Sigmoid colon (tissue), 7 donors: Measurements from ENCODE around the gene SOBP. TPM values are rescaled to one million over a fixed set of nuclear protein-coding genes. Genes with fewer than 3 reads are reported as not detected.

Experiments
- DNase-seq: peaks from one replicate; pipeline ENCODE4 v3.0.0-alpha.2; 2019
- H3K27ac ChIP-seq, 4 donors: fragments of 200-600 bp; sonication (generic); one replicate each; pipeline ENCODE4 v1.5.1; 2016 to 2019; ENCODE audit warnings: mild to moderate bottlenecking in 1 of 4
- H3K27me3 ChIP-seq, 3 donors: fragments of 200-600 bp; sonication (generic); one replicate each; pipeline ENCODE4 v1.5.1; 2019; ENCODE audit warnings: mild to moderate bottlenecking in 1 of 3
- H3K36me3 ChIP-seq, 4 donors: fragments of 200-600 bp; sonication (generic); one replicate each; pipeline ENCODE4 v1.5.1; 2016 to 2019
- H3K4me1 ChIP-seq, 4 donors: fragments of 200-600 bp; sonication (generic); one replicate each; pipeline ENCODE4 v1.5.1; 2017 to 2019
- H3K4me3 ChIP-seq, 4 donors: fragments of 200-600 bp; sonication (generic); one replicate each; pipeline ENCODE4 v1.5.1; 2017 to 2019; ENCODE audit warnings: mild to moderate bottlenecking in 2 of 4, moderate library complexity in 1 of 4
- H3K9me3 ChIP-seq, 4 donors: fragments of 200-600 bp in 3 of 4; sonication (generic) in 3 of 4; one replicate each; pipeline versions ENCODE4 v1.5.1 to v1.6.1; 2013 to 2019
- EP300 ChIP-seq, 4 donors: sonication (generic); formaldehyde crosslinking; IDR thresholded peaks; one replicate each; pipeline ENCODE4 v1.6.1; 2017; ENCODE audit warnings: antibody characterized with exemption in 4 of 4
- POLR2A ChIP-seq, 2 donors: fragments of 450-650 bp; IDR thresholded peaks; one replicate each; pipeline ENCODE4 v1.6.1; 2016; ENCODE audit warnings: antibody characterized with exemption in 2 of 2, mild to moderate bottlenecking in 2 of 2, moderate library complexity in 2 of 2
- POLR2AphosphoS5 ChIP-seq, 4 donors: sonication (generic); formaldehyde crosslinking; IDR thresholded peaks; one replicate each; pipeline ENCODE4 v1.6.1; 2017; ENCODE audit warnings: antibody characterized with exemption in 4 of 4
- WGBS, 2 donors: extraction: QIAGEN DNeasy Blood & Tissue Kit; methylation state at CpG; one replicate each; pipeline ENCODE4 v1.1.7; 2013; 5-methylcytosine and 5-hydroxymethylcytosine counted together
- intact Hi-C: fragments of 100-400 bp; cut with DNase I; formaldehyde crosslinking; loops from one replicate; pipeline ENCODE4 v1.15.1; 2023
- polyA plus RNA-seq, 3 donors: library from polyadenylated mRNA; stranded (reverse); fragments of 200-250 nt; gene quantifications; one replicate each; pipeline ENCODE4 v1.2.3, GENCODE V29; 2013
- total RNA-seq, 4 donors: library from RNA; depleted of rRNA; stranded (reverse); fragments of >200 nt; gene quantifications; one replicate each; pipeline ENCODE4 v1.1.0, GENCODE V29; 2016
- TF ChIP-seq, protein P1 (sequence below), 4 experiments: fragments of 450-650 bp in 3 of 4; fragments of 200-600 bp in 1 of 4; IDR thresholded peaks; one replicate each; pipeline ENCODE4 v1.5.1; 2016 to 2019; ENCODE audit warnings: antibody characterized with exemption in 4 of 4, mild to moderate bottlenecking in 3 of 4, moderate library complexity in 2 of 4
- donor health status: healthy with polysubstance abuse.
- donor health status: Bipolar disorder and iron deficiency.
- donor health status: healthy.

SOBP gene
- total and polyA plus RNA-seq, 7 donors, result 1.2 to 38.5 (median 16.8) TPM

DNA sequence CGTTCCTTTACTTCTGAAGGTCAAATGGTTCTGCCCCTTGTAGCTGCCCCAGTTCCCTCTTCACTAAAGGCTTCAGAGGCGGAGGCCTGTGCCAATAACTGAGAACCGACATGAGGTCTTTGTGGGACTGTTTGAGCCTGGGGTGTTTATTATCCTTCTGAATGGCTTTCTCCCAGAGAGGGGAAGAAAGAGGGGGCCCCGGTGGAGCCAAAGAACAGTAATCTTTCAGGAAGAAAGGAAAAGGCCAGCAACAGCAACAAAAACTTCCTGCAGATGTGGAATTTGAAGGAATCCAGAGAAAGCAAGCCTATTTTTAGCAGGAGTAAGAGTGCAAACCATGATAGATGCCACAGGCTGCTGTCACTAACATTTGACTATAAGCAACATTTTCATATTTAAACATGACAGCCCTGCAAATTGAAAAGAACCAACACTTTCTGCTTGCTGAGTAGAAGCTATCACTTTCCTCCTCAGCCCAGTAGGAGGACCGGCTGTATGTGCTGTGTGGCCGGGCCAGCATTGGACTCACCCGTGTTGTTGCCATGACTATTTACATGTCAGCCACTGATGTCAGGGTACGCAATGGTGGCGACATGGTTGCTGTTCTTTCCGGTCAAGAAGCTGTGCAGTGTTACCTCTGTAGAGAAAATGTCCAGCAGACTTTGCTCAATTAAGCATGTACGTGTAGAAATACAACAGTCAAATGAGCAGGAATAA, 121.3 kb downstream of the SOBP start:
- Histone ChIP-seq H3K9me3 (no peaks in the 10 kb centered on the region), H3K4me3 (no peak overlapping the region), H3K36me3 (no peaks in the 10 kb centered on the region), H3K4me1 (peaks cover 0 to 28% (median 5%) of the 10 kb centered on the region in 4 donors), H3K27me3 (no peaks in the 10 kb centered on the region), H3K27ac (peak overlapping the region in 1 of 4 donors; percentile 32)
- no peak for DNase-seq
- TF ChIP-seq EP300 (IDR thresholded peaks at IDR 0.05), result no peak
- intact Hi-C loops, result no loop called here
- 82 to 90% methylated on average over 11 of the region's 11 CpGs for WGBS, 2 donors

DNA sequence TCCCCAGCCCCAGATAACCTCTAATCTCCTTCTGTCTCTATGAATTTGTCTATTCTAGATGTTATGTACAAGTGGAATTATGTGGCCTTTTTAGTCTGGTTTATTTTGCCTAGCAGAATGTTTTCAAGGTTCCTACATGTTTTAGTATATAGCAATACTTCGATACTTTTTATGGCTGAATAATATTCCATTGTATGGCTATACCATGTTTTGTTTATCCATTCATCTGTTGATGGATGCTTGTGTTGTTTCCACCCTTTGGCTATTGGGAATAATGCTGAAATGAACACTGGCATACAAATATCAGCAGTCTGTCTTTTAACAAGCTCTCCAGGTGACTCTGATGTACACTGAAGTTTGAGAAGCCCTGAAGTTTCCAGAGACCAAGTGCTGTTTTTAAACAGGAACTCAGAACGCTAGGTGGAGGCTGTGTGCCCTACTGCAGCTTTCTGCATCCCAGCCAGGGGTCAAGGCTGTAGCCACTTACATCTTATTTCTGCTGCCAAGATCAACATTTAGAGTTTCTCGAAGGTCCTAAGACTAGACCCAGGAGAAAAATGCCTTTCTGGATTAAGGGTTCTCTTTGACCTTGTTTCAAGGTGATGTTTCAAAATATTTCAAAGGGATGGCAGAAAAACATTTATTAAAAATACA, 123.0 kb downstream of the SOBP start:
- H3K4me1 ChIP-seq, result peaks cover 0 to 19% (median 5%) of the 10 kb centered on the region in 4 donors
- no peak overlapping the region for H3K27ac ChIP-seq
- TF ChIP-seq POLR2A (IDR thresholded peaks at IDR 0.05) (no peak), POLR2AphosphoS5 (IDR thresholded peaks at IDR 0.05) (no peak)
- H3K36me3 ChIP-seq, result no peaks in the 10 kb centered on the region
- H3K27me3 ChIP-seq, result no peaks in the 10 kb centered on the region
- intact Hi-C loops, result no loop called here
- 52 to 69% methylated on average over 3 of the region's 3 CpGs for WGBS, 2 donors
- H3K9me3 ChIP-seq, result no peaks in the 10 kb centered on the region
- no peak overlapping the region for H3K4me3 ChIP-seq
- DNase-seq, result no peak

DNA sequence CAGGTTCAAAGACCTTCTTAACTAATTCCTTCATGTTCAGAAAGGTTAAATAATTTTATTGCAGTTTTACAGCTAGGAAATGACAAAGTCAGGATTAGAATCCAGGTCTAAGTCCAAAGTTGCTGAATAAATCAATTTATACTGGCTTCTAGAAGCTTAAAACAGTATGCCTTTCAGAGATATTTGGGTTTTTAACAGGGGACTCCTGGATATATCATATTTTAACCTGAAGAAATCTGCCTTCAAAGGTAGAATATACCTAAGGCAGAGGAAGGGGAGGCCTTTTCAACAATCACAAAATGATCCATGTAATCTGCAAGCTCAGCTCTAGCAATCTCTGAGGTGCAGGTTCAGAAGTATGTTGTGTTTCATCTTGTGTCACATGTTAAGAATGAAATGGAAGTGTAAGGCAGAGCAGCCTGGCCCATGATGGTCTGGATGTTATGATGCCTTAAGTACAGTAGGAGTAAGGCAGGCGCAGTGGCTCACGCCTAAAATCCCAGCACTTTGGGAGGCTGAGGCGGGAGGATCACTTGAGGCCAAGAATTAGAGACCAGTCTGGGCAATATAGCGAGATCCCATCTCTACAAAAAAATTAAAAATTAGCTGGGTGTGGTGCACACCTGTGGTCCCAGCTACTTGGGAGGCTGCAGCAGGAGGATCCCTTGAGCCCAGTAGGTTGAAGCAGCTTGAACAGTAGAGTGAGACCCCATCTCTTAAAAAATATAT, 123.9 kb downstream of the SOBP start:
- TF ChIP-seq POLR2AphosphoS5 (IDR thresholded peaks at IDR 0.05), result no peak
- TF ChIP-seq, protein P1, sequence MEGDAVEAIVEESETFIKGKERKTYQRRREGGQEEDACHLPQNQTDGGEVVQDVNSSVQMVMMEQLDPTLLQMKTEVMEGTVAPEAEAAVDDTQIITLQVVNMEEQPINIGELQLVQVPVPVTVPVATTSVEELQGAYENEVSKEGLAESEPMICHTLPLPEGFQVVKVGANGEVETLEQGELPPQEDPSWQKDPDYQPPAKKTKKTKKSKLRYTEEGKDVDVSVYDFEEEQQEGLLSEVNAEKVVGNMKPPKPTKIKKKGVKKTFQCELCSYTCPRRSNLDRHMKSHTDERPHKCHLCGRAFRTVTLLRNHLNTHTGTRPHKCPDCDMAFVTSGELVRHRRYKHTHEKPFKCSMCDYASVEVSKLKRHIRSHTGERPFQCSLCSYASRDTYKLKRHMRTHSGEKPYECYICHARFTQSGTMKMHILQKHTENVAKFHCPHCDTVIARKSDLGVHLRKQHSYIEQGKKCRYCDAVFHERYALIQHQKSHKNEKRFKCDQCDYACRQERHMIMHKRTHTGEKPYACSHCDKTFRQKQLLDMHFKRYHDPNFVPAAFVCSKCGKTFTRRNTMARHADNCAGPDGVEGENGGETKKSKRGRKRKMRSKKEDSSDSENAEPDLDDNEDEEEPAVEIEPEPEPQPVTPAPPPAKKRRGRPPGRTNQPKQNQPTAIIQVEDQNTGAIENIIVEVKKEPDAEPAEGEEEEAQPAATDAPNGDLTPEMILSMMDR (IDR thresholded peaks at IDR 0.05), result no peak
- intact Hi-C loops, result no loop called here

DNA sequence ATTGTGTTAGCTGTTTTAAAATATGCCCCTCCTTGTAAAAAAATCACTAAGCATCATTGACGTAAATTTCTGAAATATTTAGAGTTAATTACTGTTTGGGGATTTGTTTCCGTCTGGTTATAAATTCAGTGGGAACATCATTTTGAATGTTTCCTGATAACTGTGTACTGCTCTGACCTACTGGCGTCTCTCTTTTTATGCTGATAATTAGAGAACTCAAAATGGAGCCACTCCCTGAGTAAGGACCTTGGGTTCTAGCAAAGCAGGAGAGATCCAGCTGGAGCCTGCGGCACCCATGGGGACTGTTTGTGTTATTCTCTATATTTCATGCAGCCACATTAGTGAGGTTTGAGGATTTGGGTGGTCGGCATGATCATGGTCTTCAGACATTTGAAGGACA, 124.9 kb downstream of the SOBP start:
- TF ChIP-seq POLR2A (IDR thresholded peaks at IDR 0.05), result no peak
- TF ChIP-seq EP300 (IDR thresholded peaks at IDR 0.05), result no peak
- no peak for TF ChIP-seq POLR2AphosphoS5 (IDR thresholded peaks at IDR 0.05)
- TF ChIP-seq, protein P1 (IDR thresholded peaks at IDR 0.05), result no peak
- no peak for DNase-seq
- Histone ChIP-seq H3K36me3 (no peaks in the 10 kb centered on the region), H3K9me3 (no peaks in the 10 kb centered on the region), H3K4me3 (no peak overlapping the region), H3K27ac (no peak overlapping the region), H3K4me1 (peaks cover 0 to 19% (median 5%) of the 10 kb centered on the region in 4 donors), H3K27me3 (no peaks in the 10 kb centered on the region)
- intact Hi-C loops, result no loop called here
- WGBS, 2 donors, result 91 to 92% methylated on average over 5 of the region's 5 CpGs

More for the DNA sequence above, 123.9 kb downstream of the SOBP start:
- no peaks in the 10 kb centered on the region for H3K9me3 ChIP-seq
- peaks cover 0 to 19% (median 5%) of the 10 kb centered on the region in 4 donors for H3K4me1 ChIP-seq
- WGBS, 2 donors, result 98% methylated on average over 4 of the region's 4 CpGs
- H3K4me3 ChIP-seq, result no peak overlapping the region
- H3K27ac ChIP-seq, result no peak overlapping the region
- no peaks in the 10 kb centered on the region for H3K36me3 ChIP-seq
- H3K27me3 ChIP-seq, result no peaks in the 10 kb centered on the region
- no peak for DNase-seq

DNA sequence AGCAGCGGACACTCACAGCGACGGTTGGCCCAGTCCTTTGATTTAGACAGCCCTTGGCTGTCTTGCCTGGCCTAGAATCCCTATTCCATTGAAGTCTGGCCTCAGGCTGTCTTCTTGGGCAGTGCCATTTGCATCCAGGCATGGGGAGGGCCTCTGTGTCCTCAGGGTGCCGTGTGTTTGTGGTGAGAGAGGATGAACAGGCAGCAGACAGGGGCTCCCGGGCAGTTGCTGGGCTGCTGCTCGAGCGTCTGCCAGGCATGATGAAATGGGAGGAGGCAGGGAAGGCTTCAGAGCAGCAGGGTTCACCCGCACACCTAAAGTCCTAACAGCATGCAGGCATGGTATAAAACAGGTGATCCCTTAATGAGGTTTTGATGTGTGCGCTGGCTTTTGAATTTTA, 126.9 kb downstream of the SOBP start:
- WGBS, 2 donors, result 95 to 97% methylated on average over 9 of the region's 9 CpGs
- DNase-seq, result no peak
- Histone ChIP-seq H3K9me3 (no peaks in the 10 kb centered on the region), H3K36me3 (no peaks in the 10 kb centered on the region), H3K27me3 (no peaks in the 10 kb centered on the region), H3K4me1 (peaks cover 0 to 7% (median 0%) of the 10 kb centered on the region in 4 donors), H3K4me3 (no peak overlapping the region), H3K27ac (no peak overlapping the region)
- intact Hi-C loops, result no loop called here
- TF ChIP-seq, protein P1 (IDR thresholded peaks at IDR 0.05), result no peak
- no peak for TF ChIP-seq EP300 (IDR thresholded peaks at IDR 0.05)
- no peak for TF ChIP-seq POLR2A (IDR thresholded peaks at IDR 0.05)
- no peak for TF ChIP-seq POLR2AphosphoS5 (IDR thresholded peaks at IDR 0.05)
